Testis (tissue), 2 donors: Measurements from ENCODE around the gene MRGPRX3.
"Not testable (repeated sequence)": the region's sequence is repeated elsewhere in the genome, so short reads cannot be mapped to it uniquely, and the experiment has no call there.

Experiments
- CTCF ChIP-seq, 3 experiments: fragments of 450-650 bp in 2 of 3; fragments of 200-600 bp in 1 of 3; sonication (generic) in 1 of 3; IDR thresholded peaks; one replicate each; pipeline ENCODE4 v1.5.1; 2016 to 2019; ENCODE audit warnings: antibody characterized with exemption in 3 of 3, mild to moderate bottlenecking in 2 of 3, moderate library complexity in 1 of 3
- POLR2A ChIP-seq: fragments of 450-650 bp; IDR thresholded peaks from one replicate; pipeline ENCODE4 v1.6.1; 2017; ENCODE audit warnings: antibody characterized with exemption, mild to moderate bottlenecking, moderate library complexity

- TF ChIP-seq CTCF (IDR thresholded peaks at IDR 0.05); POLR2A: not testable (repeated sequence)
These were observed 11.0 kb upstream of the MRGPRX3 start for GRCh38 chr11:18121331-18121828.
